ENCODE data around the gene EYS. TPM values are rescaled to one million over a fixed set of nuclear protein-coding genes. Genes with fewer than 3 reads are reported as not detected.

The EYS gene
- total and polyA plus RNA-seq, 2 donors from 2014 or later = not detected

- TF ChIP-seq CTCF (IDR thresholded peaks at IDR 0.05; ENCODE audit: borderline replicate concordance, extremely low read depth, insufficient read depth) = no peak
- H3K27me3 ChIP-seq (ENCODE audit: control insufficient read depth, insufficient read depth, low read length) = no peaks in the 10 kb centered on the region
- FAIRE-seq (no peak), DNase-seq (no peak)
- no peak overlapping the region for H3K4me3 ChIP-seq (ENCODE audit: low read length in 3 of 3)
- no peaks in the 10 kb centered on the region for H3K4me1 ChIP-seq (ENCODE audit: control insufficient read depth in 2 of 3, insufficient read depth in 2 of 3, low read depth in 1 of 3, low read length in 3 of 3)
- peaks cover 0 to 2% (median 0%) of the 10 kb centered on the region in 3 donors for H3K9me3 ChIP-seq (ENCODE audit: control insufficient read depth in 2 of 3, insufficient read depth in 1 of 3, low read length in 3 of 3)
- H3K27ac ChIP-seq (ENCODE audit: low read depth in 2 of 2, low read length in 2 of 2) = no peak overlapping the region
- intact Hi-C loops (cut with DNase I) = no loop called here
- H3K36me3 ChIP-seq (ENCODE audit: control insufficient read depth in 2 of 3, insufficient read depth in 3 of 3, low read length in 3 of 3) = no peaks in the 10 kb centered on the region
- no peak overlapping the region for H3K9ac ChIP-seq (ENCODE audit: low read length in 3 of 3)
Measured at GRCh38 chr6:64335195-64335594, 1371.8 kb downstream of the EYS start.

GRCh38 chr6:64334636-64335035, 1372.4 kb downstream of the EYS start:
- Histone ChIP-seq H3K4me1 (ENCODE audit: control insufficient read depth in 2 of 3, insufficient read depth in 2 of 3, low read depth in 1 of 3, low read length in 3 of 3) (no peaks in the 10 kb centered on the region), H3K27me3 (ENCODE audit: control insufficient read depth, insufficient read depth, low read length) (no peaks in the 10 kb centered on the region), H3K9ac (ENCODE audit: low read length in 3 of 3) (no peak overlapping the region), H3K27ac (ENCODE audit: low read depth in 2 of 2, low read length in 2 of 2) (no peak overlapping the region), H3K36me3 (ENCODE audit: control insufficient read depth in 2 of 3, insufficient read depth in 3 of 3, low read length in 3 of 3) (no peaks in the 10 kb centered on the region), H3K9me3 (ENCODE audit: control insufficient read depth in 2 of 3, insufficient read depth in 1 of 3, low read length in 3 of 3) (no peaks in the 10 kb centered on the region), H3K4me3 (ENCODE audit: low read length in 3 of 3) (no peak overlapping the region)
- FAIRE-seq (no peak), DNase-seq (no peak)
- TF ChIP-seq CTCF (IDR thresholded peaks at IDR 0.05; ENCODE audit: borderline replicate concordance, extremely low read depth, insufficient read depth) = no peak
- intact Hi-C loops (cut with DNase I) = no loop called here

GRCh38 chr6:64330694-64331307, 1376.2 kb downstream of the EYS start:
- Histone ChIP-seq H3K9me3 (ENCODE audit: control insufficient read depth in 2 of 3, insufficient read depth in 1 of 3, low read length in 3 of 3) (no peaks in the 10 kb centered on the region), H3K9ac (ENCODE audit: low read length in 3 of 3) (no peak overlapping the region), H3K36me3 (ENCODE audit: control insufficient read depth in 2 of 3, insufficient read depth in 3 of 3, low read length in 3 of 3) (no peaks in the 10 kb centered on the region), H3K27ac (ENCODE audit: low read depth in 2 of 2, low read length in 2 of 2) (no peak overlapping the region), H3K27me3 (ENCODE audit: control insufficient read depth, insufficient read depth, low read length) (no peaks in the 10 kb centered on the region), H3K4me1 (ENCODE audit: control insufficient read depth in 2 of 3, insufficient read depth in 2 of 3, low read depth in 1 of 3, low read length in 3 of 3) (no peaks in the 10 kb centered on the region), H3K4me3 (ENCODE audit: low read length in 3 of 3) (no peak overlapping the region)
- peak; percentile 65 to 81 (median 75) for DNase-seq
- peak; percentile 59 for TF ChIP-seq CTCF (IDR thresholded peaks at IDR 0.05; ENCODE audit: borderline replicate concordance, extremely low read depth, insufficient read depth)
- intact Hi-C loops (cut with DNase I) = no loop called here
- FAIRE-seq = peak; percentile 51

GRCh38 chr6:64326939-64327338, 1380.1 kb downstream of the EYS start:
- TF ChIP-seq CTCF (IDR thresholded peaks at IDR 0.05; ENCODE audit: borderline replicate concordance, extremely low read depth, insufficient read depth) = no peak
- Histone ChIP-seq H3K4me1 (ENCODE audit: control insufficient read depth in 2 of 3, insufficient read depth in 2 of 3, low read depth in 1 of 3, low read length in 3 of 3) (no peaks in the 10 kb centered on the region), H3K36me3 (ENCODE audit: control insufficient read depth in 2 of 3, insufficient read depth in 3 of 3, low read length in 3 of 3) (no peaks in the 10 kb centered on the region), H3K9ac (ENCODE audit: low read length in 3 of 3) (no peak overlapping the region), H3K27me3 (ENCODE audit: control insufficient read depth, insufficient read depth, low read length) (no peaks in the 10 kb centered on the region), H3K27ac (ENCODE audit: low read depth in 2 of 2, low read length in 2 of 2) (no peak overlapping the region), H3K4me3 (ENCODE audit: low read length in 3 of 3) (no peak overlapping the region), H3K9me3 (ENCODE audit: control insufficient read depth in 2 of 3, insufficient read depth in 1 of 3, low read length in 3 of 3) (no peaks in the 10 kb centered on the region)
- intact Hi-C loops (cut with DNase I) = no loop called here
- FAIRE-seq = no peak
- no peak for DNase-seq

Measured in kidney (tissue), 14 donors.